DMS79 treated with DMSO at 0.1 percent for 48 hours (cell line): ENCODE data around the gene IKBKE.
"Not testable (repeated sequence)": the region's sequence is repeated elsewhere in the genome, so short reads cannot be mapped to it uniquely, and the experiment has no call there.

ENCODE experiments used
- DNase-seq: peaks from one replicate; lab custom pipeline; 2025; lab: John Stamatoyannopoulos, UW

IKBKE gene

DNA sequence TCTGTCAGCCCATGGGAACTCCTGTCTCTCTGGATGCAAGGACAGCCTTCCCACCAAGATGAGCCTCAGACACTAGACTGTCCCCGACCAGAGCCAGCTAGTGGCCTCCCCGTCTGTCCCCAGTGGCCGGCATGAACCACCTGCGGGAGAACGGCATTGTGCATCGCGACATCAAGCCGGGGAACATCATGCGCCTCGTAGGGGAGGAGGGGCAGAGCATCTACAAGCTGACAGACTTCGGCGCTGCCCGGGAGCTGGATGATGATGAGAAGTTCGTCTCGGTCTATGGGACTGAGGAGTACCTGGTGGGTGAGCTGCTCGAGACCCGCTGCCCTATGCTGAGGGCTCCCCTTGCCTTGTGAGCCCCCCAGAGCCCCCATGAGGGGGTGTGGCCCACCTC is 5.8 kb downstream of the IKBKE start:
- no peak for DNase-seq

DNA sequence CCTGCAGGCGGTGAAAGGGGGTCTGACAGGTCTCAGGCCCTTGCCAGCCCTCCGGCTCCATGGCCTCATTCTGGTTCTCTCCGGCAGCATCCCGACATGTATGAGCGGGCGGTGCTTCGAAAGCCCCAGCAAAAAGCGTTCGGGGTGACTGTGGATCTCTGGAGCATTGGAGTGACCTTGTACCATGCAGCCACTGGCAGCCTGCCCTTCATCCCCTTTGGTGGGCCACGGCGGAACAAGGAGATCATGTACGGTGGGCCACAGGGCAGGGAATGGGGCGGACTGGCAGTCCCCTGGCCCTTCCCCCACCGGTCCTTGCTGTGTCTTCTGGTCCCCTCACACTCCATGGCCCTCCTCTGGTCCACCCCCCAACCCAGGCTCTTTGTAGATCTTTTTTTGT is 6.3 kb downstream of the IKBKE start:
- no peak for DNase-seq

DNA sequence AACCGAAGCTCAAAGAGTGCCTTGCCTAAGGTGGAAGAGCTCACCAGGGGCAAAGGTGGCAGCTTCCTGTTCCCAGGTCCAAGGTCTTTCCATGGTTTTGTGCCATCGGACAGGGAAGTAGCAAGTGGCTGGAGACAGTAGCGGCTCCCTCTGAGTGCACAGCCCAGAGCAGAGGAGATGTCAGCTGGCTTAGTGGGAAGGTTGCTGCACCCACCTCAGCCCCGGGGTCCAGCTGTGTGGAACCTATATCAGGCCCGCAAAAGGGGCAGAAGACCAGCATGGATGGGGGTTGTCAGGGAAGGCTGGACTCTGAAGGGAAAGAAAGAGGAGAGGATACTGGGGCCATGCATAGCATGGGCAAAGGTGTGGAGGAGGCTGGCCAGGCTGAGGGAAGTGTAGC is 6.8 kb downstream of the IKBKE start:
- DNase-seq: no peak

DNA sequence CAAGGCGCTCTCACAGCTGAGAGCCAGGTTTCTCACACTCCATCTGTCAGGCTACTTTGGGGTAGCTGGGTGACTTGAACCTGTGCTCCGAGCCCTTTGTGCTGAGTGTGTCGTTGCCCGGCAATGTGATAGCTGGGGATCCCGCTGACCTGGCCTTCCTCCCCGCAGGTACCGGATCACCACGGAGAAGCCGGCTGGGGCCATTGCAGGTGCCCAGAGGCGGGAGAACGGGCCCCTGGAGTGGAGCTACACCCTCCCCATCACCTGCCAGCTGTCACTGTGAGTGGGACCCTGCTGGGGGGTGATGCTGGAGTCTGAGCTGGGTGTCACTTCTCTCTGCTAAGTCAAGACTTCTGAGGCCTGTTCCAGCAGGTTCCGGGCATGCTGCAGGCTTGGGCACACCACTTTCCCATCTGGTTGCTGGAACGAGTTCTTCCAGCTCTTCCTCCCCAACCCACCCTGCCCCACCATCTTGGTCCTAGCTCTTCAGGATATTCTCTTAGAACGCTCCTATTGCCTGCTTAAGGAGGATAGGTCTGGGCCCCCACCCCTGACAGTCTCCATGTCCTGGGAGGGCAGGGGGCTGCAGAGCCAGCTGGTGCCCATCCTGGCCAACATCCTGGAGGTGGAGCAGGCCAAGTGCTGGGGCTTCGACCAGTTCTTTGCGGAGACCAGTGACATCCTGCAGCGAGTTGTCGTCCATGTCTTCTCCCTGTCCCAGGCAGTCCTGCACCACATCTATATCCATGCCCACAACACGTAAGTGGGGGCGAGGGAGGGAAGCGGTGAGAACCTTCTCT is 7.5 kb downstream of the IKBKE start:
- DNase-seq: no peak

DNA sequence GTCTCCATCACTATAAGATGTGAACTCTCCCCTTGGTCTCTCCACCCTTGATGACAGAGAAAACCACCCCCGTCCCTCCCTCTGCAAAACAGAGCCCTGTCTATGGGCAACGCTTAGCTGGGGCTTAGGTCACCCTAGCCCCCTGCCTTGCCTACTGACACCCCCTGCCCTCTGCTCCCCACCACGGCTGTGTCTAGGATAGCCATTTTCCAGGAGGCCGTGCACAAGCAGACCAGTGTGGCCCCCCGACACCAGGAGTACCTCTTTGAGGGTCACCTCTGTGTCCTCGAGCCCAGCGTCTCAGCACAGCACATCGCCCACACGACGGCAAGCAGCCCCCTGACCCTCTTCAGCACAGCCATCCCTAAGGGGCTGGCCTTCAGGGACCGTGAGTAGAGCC is 8.5 kb downstream of the IKBKE start:
- no peak for DNase-seq

DNA sequence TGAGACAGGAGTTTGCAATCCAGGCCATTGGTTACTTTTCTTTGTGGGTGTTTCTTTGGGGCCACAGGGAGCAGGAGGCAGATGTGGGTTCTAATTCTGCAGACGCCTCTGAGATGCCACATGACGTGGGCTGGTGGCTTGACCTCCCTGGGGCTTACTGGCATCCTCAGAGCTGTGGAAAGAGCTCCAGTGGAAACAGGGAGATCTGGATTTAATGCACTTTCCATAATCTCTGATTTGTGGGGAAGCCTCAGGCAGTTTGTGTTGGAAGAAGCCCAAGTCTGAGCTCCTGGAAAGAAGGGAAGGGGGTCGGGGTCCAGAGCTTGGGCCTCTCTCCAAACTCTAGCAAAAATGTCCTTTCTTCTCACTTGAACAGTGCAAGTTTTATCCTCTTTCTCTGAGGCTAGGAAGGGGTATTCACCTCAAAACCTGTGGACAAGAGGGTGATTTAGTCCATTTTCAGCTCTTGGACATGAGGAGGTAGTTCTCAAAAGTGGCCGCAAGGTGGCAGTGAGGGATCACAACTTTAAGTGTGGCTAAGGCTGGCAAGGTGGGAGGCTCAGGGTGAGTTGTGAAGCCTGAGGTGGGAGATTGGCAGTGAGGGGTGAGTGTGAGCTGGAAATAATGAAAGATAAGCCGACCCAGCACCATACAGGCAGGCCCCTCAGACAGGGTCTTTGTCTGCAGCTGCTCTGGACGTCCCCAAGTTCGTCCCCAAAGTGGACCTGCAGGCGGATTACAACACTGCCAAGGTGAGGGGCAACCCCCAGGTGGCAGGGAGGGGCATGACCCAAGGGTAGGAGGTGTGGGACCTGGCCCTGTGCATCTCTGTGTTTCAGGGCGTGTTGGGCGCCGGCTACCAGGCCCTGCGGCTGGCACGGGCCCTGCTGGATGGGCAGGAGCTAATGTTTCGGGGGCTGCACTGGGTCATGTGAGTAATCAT is 9.2 kb downstream of the IKBKE start:
- peak; percentile 71 for DNase-seq

DNA sequence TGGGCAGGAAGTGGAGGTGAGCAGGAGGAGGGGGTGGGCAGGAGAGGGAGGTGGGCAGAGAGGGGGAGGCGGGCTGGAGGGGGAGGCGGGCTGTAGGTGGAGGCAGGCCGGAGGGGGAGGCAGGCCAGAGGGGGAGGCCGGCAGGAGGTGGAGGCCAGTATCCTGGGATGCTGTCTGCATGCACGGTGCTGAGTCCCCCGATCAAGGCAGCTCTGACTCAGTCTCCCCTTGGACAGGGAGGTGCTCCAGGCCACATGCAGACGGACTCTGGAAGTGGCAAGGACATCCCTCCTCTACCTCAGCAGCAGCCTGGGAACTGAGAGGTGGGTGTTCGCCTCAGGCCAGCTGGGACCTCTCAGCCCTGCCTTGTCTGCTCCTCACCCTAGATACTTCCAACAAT is 9.9 kb downstream of the IKBKE start:
- no peak for DNase-seq

DNA sequence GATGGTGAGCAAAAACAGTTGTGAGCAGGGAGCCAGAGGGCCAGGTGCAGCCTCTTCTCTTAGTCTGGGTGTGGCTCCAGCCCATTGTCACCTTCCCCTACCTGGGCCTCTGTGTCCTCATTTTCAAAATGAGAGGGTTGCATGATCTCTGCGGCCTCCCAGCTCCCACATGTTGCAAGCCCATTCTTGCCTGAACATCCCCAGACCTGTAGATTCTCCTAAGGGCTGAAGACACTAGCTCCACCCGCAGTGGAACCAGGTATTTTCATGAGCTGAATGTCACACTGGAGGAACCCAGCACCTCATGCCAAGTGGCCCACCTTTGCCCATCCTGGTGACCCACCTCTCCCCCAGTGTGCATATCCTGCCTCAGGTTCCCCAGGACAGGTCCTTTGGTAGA is 12.3 kb downstream of the IKBKE start:
- DNase-seq: no peak

DNA sequence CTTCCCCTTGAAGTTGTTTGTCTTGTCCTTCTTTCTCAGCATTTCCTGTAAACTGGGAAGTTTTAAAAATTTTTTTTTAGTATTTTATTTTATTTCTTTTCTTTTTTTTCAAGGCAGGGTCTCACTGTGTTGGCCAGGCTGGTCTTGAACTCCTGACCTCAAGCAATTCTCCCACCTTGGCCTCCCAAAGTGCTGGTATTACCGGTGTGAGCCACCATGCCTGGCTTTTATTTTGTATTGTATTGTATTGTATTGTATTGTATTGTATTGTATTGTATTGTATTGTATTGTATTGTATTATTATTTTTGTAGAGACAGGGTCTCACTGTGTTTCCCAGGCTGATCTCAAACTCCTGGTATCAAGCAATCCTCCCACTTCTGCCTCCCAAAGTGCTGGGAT is 13.6 kb downstream of the IKBKE start:
- not testable (repeated sequence) for DNase-seq

DNA sequence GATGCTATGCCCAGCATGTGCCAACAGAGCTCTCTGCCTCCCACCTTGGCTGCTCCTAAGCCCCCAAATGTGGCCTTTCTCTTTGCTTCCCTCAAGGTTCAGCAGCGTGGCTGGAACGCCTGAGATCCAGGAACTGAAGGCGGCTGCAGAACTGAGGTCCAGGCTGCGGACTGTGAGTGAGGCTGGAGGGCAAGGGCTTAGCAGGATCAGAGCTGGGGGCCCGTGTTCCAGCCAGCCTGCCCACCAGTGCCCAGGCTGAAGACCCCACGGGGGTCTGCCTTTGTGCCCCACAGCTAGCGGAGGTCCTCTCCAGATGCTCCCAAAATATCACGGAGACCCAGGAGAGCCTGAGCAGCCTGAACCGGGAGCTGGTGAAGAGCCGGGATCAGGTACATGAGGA is 14.6 kb downstream of the IKBKE start:
- DNase-seq: no peak

DNA sequence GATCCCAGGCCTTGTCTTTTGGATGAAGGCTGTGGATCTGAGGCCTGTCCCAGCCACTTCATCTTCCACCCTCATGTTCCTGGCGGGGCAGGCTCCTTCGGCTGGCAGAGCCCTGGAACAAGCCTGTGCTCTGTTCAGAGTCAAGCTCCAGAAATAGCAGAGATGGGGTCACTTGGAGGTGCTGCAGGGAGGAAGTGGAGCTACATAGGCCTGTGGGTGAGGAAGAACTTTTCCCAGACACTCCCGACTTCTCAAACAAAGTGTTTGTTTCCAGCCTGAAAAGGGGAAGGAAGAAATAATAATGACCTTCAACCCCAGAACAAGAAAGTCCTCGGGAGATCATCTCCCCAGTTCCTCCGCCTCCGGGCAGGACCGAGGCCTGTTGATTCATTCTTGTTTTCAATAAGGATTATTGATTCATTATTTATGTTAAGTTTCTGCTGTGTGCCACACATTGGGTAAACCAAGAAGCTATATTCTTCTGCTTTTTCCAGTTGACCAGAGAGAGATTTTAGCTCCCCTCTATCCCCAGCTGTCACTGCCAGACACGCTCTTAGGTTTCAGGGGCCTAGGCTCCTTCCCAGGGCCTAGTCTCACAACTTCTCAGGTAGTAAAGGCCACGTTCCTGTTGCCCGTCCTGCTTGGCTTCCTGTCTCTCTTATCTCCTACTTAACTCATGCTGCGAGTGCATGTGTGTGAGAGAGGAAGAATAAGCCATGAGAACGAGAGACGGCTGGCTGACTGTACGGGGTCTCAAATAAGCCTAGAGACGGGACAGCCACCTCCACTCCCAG is 16.9 kb downstream of the IKBKE start:
- no peak for DNase-seq

DNA sequence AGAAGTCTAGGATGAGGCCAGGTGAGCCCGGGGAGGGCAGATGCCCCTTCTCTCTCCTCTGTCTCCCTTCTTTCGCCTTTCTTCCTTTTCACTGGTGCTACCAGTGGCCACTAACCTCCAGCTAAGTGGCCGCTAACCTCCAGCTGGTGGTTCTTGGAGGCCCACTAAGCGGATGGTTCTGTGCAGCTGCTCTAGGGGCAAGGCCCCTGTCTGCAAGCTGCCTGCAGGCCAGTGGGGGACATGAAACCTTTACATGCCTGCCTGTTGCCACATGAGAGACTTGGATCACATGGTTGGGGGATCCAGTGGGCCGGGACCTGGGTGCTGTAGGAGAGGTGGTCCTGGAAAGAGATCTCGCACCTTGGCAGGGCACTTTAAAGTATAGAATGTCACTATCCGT is 17.7 kb downstream of the IKBKE start:
- DNase-seq: no peak

DNA sequence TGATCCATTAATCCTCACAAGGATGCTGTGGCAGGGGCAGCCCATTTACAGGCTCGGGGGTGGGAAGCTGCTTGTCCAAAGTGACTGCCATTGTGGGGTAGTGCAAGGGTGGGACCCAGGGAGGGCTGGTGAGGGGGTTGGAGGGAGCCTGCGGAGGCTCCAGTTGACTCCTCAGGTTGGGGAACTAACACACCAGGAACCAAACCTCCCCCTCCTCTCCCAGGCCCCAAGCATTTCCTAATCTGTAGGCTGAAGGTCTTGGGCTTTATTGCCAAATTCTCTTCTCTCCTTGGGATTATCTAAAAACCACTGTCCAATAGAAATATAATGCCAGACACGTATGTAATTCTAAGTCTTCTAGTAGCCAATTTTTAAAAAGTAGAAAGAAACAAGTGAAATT is 18.2 kb downstream of the IKBKE start:
- DNase-seq: no peak

DNA sequence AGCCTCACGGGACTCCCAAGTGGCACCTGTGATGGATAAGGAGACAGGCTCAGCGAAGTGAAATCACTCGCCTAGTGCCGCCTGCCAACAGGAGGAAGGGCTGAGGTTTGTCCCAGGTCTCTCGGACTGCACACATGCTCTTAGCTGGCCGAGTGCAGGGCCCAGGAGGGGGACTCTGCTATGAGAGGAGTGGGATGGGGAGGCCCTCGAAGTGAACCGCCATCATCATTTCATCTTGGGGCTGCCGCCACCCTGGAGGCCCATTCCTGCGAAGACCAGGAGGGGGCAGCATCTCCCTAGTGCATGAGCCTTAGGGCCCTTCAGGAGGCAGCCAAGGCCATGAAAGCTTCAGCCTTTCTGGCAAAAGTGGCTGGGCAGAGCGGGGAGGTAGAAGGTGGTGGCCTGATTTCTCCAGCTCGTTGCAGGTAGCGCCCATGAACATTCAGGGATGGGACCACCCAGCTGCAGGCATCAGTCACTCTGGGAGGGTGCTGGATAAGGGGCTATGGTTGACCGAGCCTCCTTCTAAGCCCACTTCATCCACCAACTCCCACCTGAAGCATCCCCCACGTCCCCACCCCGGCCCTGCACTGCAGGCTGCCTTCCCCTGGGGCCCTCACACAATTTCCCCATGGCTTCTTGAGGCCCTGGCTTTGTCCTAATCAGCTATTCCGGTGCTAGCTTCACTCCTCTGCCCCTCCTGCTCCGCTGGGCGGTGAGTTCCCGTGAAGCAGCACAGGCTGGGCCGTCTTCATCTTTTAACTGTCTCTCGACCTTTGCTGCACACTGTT is 19.9 kb downstream of the IKBKE start:
- DNase-seq: peak; percentile 78

DNA sequence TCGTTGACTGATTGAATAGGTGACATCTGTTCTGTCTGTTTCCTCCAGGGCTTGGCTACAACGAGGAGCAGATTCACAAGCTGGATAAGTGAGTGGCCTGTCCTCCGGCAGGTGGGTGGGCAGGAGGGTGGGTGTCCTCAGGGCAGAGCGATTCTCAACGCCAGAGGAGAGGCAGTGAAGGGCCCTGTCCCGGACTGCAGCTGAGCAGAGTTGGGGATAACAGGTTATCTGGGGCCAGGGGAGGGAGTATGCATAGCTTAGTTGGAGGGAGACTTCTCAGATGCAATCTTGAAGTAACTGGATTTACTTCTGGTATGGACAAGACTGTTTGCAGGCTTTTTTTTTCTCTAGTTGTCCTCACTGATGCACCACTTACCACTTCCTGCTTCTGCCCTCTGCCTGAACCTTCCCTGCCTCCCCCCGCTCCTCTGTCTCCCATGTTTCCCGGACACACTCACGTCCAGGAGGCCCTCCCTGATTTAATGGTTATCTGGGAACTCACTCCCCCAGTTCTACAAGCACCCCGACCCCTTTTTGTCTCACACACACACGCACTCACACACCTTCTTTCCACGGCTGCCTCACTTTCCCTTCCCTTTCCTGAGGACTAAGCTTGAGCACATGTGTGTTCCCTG is 20.6 kb downstream of the IKBKE start:
- DNase-seq: no peak

DNA sequence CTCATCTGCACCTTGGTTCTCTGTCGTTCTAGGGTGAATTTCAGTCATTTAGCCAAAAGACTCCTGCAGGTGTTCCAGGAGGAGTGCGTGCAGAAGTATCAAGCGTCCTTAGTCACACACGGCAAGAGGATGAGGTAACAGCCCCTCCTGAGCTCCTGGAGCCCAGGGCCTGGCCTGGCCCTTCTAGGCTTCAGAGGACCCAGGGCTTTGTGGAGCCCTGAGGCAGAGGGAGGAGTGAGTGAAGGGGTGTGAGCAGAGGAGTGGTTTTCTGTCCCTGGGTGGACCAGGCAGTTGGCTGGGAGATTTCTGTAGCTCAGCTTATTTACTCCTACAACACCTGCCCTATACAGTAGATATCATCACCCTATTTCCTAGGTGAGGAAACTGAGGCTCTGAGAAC is 21.3 kb downstream of the IKBKE start:
- no peak for DNase-seq

DNA sequence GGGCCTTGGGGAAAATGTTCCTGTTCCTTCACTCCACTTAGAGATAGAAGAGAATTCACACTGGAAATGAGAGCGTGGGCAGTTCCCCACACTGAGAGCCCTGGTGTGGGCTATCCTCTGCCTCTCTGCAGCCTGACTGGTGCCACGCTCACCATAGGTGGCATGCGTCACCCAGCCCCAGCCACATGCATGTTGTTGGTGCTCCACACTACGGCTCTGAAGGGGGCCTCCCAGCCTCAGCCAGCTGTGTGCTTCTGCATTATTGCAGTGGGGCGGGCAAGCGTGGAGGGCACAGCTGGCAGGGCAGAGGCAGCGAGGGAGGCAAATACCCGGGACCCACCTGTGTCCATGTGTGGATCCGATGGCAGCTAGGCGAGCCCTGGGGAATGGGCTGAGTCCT is 22.3 kb downstream of the IKBKE start:
- no peak for DNase-seq

DNA sequence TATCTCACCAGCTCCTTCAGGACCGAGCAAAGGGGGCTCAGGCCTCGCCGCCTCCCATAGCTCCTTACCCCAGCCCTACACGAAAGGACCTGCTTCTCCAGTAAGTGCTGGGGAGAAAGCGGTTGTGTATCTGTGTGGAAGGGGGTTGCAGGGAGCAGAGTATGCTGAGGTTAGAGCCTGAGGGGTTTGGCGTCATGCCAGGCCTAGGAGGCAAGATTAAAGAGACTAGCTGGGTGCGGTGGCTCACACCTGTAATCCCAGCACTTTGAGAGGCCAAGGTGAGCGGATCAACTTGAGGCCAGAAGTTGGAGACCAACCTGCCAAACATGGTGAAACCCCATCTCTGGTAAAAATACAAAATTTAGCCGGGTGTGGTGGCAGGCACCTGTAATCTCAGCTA is 23.0 kb downstream of the IKBKE start:
- no peak for DNase-seq

DNA sequence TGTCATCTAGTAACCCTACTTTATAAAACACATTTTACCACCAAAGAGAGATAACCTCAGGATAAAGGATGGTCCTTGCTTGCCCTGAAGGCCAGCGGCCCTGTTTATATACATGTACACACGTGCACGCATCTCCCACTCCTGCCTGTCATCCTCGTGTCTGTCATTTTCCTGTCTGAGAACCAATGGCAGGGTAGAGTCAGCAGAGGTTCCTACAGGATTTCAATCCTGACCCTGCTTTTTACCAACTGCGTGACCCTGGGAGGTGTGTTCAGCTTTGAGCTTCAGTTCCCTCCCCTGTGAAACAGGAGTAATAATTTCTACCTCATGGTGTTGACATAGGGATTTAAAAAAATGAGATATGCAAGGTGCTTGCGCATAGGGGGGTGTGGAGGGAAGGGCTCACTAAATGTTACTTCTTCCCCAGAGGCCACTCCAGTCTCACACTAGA is 24.8 kb downstream of the IKBKE start:
- no peak for DNase-seq

DNA sequence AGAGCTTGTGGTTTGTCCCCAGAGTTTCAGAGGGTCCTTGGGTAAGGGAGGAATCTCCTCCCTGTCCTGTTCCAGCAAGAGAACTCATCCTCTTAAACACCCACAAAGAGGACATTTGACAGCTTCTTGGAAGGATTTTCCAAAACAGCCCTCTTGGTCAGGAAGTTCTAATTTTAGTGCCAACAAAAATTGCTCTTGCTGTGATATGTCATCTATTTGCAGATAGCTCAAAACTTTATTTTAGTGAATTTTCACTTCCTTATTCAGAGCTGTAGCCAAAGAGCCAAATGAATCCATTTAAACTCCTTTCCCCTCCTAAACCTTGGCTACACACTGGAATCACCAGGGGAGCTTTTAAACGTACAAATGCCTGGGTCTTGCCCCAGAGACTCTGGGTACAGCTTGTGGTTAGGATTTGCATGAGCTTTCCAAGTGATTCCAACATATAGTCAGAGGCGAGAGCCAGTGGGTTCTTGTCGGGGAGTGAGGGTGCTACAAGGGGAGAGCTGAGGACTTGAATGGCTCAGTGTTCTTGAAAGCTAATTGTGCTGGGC is 25.3 kb downstream of the IKBKE start:
- DNase-seq: no peak
